Immature natural killer cell (primary cell): ENCODE measurements around the gene CKM. TPM values are rescaled to one million over a fixed set of nuclear protein-coding genes. Genes with fewer than 3 reads are reported as not detected.

Experiments
- DNase-seq, 3 donors: peaks; one replicate each; pipeline ENCODE4 v3.0.0; 2022; ENCODE audit warnings: mixed read lengths in 1 of 3
- H3K27ac Mint-ChIP-seq, 6 donors: one replicate each; pipeline ENCODE4 v1.8.0; 2020; ENCODE audit warnings: mixed read lengths in 6 of 6, mild to moderate bottlenecking in 5 of 6, inconsistent platforms in 4 of 6, moderate library complexity in 3 of 6
- H3K27me3 Mint-ChIP-seq, 3 donors: one replicate each; pipeline ENCODE4 v1.8.0; 2020 to 2021; ENCODE audit warnings: low read depth in 3 of 3, mild to moderate bottlenecking in 3 of 3, mixed read lengths in 3 of 3, moderate library complexity in 3 of 3, inconsistent platforms in 1 of 3
- H3K36me3 Mint-ChIP-seq, 3 donors: one replicate each; pipeline ENCODE4 v1.8.0; 2020; ENCODE audit warnings: mixed read lengths in 3 of 3, inconsistent platforms in 2 of 3, mild to moderate bottlenecking in 2 of 3
- H3K4me1 Mint-ChIP-seq, 2 donors: one replicate each; pipeline ENCODE4 v1.8.0; 2020; ENCODE audit warnings: inconsistent platforms in 2 of 2, mild to moderate bottlenecking in 2 of 2, mixed read lengths in 2 of 2, moderate library complexity in 1 of 2
- H3K4me3 Mint-ChIP-seq, 5 donors: one replicate each; pipeline ENCODE4 v1.8.0; 2020; ENCODE audit warnings: mild to moderate bottlenecking in 5 of 5, mixed read lengths in 5 of 5, inconsistent platforms in 3 of 5, moderate library complexity in 3 of 5
- H3K9me3 Mint-ChIP-seq, 6 donors: one replicate each; pipeline ENCODE4 v1.8.0; 2020; ENCODE audit warnings: mild to moderate bottlenecking in 6 of 6, mixed read lengths in 6 of 6, inconsistent platforms in 4 of 6, moderate library complexity in 3 of 6
- polyA plus RNA-seq, 3 donors: library from polyadenylated mRNA; unstranded; fragments of 300-500 nt; fragmentation: Illumina TruSeq; gene quantifications; one replicate each; pipeline ENCODE4 v1.2.3, GENCODE V29; 2021

Gene CKM
- not detected for polyA plus RNA-seq

DNA sequence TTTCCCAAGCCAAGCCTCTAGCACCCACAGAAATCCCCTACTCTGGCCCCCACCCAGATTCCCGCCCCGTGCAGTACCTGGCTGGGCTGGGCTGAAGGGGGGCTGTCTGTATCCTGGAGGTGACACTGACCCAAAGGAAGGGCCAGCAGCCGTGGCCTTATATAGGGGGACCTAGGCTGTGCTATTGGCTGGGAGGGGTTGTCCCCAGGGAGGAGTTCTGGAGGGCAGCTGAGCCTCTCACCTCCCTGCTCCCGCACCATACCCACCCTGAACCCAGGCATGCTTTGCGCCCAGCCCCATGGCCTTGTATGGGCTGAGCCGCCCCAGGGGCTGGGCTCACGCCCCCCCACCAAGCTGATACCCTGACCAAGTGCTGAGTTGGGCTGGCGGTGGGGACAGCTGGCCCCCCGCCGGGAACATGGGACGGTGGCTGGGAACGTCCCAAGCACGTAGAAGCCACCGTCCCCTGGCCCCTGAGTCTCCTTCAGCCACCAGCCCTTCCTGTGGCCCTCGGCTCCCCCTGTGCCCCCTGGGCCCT, at the start of gene CKM:
Gene CKM (minus strand): TSS at position 132 of the 538 bp plus-strand sequence. CDS start 3,162 bp downstream, outside the sequence.
- Mint-ChIP-seq H3K4me3 (no peak within 1 kb of the TSS), H3K36me3 (no peaks in the 10 kb centered on the region), H3K27me3 (peaks cover 4 to 9% (median 4%) of the 10 kb centered on the region in 3 donors), H3K4me1 (no peaks in the 10 kb centered on the region), H3K27ac (no peak within 1 kb of the TSS), H3K9me3 (no peaks in the 10 kb centered on the region)
- DNase-seq = no peak

DNA sequence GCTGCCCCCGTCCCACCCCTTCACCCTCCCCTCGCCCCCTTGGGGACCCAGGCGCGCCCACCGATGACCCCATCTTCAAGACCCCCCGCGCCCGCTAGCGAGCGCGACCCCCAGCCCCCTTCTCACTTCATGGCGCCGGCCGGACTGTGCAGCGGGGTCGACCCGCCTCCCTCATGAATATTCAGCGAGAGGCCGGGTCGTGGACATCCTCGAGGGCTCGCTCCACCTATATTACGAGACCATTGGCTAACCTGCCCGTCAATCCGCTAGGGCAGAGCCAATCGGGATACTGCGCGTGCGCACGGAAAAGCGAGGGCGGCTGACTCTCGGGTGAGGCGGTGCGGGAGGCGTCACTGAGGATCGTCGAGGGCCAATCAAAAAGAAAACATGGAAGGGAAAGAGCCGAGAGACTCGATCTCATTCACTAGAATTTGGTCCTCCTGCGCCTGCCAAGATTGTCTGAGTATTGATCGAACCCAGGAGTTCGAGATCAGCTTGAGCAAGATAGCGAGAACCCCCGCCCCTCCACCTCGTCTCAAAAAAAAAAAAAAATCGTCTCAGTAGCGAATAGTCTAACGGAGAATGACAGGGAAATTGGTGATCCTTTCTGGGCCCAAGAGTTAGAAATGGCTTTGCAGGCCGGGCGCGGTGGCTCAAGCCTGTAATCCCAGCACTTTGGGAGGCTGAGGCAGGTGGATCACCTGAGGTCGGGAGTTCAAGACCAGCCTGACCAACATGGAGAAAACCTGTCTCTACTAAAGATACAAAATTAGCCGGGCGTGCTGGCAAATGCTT, 47.9 kb upstream of the CKM start, which contains the start of gene ERCC2:
Gene ERCC2 (minus strand): TSS at position 164 of the 795 bp plus-strand sequence. CDS start 33 bp downstream, at position 131.
- Mint-ChIP-seq H3K36me3 (no peaks in the 10 kb centered on the region), H3K27me3 (peaks cover 1 to 7% (median 4%) of the 10 kb centered on the region in 3 donors), H3K9me3 (no peaks in the 10 kb centered on the region), H3K4me3 (peak within 1 kb of the TSS; percentile 93 to 98 (median 94)), H3K27ac (peak within 1 kb of the TSS; percentile 90 to 98 (median 98)), H3K4me1 (peaks cover 11 to 18% of the 10 kb centered on the region in 2 donors)
- DNase-seq = peak; percentile 100

DNA sequence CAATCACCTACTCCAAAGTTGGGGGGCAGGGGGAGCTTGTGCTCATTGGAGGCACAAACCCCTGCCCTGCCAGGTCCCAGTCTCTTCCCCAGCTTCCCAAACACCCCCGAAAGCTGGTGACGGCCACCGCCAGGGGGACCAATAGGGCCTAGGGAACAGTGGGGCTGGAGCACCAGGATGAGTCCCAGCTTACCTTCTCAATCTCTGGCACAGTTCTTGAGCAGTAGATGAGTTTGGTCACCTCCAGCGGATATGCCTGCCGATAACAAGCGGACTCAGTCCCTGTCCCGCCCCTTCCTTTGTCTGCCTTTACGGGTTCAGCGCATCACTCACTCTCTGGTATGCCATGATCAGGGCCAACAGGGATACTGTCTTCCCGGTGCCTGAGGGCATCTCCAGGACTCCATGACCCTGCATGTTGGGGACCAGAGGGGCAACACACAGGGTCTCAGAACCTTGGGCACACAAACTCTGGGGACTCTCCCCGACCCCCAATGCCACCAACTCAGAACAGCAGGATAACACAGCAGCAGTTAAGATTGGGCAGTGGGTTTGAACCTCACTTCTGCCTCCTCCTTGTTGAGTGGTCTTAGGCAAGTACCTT, 46.2 kb upstream of the CKM start:
- Mint-ChIP-seq H3K27me3 (peaks cover 1 to 7% (median 2%) of the 10 kb centered on the region in 3 donors), H3K27ac (peak overlapping the region in 2 of 6 donors; percentile 15 to 21), H3K9me3 (no peaks in the 10 kb centered on the region), H3K4me3 (peak overlapping the region; percentile 34 to 70 (median 60)), H3K36me3 (no peaks in the 10 kb centered on the region), H3K4me1 (peaks cover 11 to 18% of the 10 kb centered on the region in 2 donors)
- no peak for DNase-seq

DNA sequence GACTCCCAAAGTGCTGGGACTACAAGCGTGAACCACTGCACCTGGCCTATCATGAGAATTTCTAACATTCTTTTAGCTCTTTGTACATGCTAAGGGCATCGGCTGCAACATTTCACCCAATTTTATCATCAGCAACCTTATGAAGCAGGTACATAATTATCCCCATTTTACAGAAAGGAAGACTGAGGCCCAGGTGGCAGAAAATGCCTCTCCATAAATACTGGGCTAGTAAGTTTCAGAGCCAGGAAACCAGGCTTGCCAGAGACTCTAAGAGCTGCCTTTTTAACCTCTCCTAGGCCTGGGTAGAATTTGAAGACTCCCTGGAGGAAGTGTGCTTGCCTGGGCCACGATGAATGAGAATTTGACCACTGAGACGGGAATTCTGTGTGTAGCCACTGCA, 45.5 kb upstream of the CKM start:
- H3K4me3 Mint-ChIP-seq = peak overlapping the region in 3 of 5 donors; percentile 30 to 46 (median 44)
- no peaks in the 10 kb centered on the region for H3K36me3 Mint-ChIP-seq
- H3K27me3 Mint-ChIP-seq = peaks cover 1 to 7% (median 2%) of the 10 kb centered on the region in 3 donors
- H3K9me3 Mint-ChIP-seq = no peaks in the 10 kb centered on the region
- DNase-seq = no peak
- H3K27ac Mint-ChIP-seq = peak overlapping the region in 1 of 6 donors; percentile 19
- H3K4me1 Mint-ChIP-seq = peaks cover 11 to 18% of the 10 kb centered on the region in 2 donors

DNA sequence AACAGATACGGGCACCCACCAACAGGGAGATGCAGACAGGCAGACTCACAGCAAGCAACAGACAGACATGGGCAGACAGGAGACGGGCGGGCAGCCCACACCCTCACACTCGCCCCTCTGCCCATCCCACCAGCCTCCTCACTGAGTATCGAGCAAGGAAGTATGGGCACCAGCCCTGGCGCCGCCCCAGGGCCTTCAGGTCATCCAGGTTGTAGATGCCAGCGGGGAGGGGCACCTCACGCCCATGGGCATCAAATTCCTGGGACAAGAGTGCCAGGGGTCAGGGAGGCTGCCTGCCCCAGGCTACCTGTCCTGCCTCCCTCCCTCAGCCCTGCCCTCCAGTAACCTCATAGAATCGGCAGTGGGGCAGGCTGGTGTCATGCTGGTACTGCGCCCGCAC, 42.0 kb upstream of the CKM start:
- H3K4me1 Mint-ChIP-seq = peaks cover 3 to 11% of the 10 kb centered on the region in 2 donors
- DNase-seq = no peak
- H3K36me3 Mint-ChIP-seq = peaks cover 0 to 11% (median 4%) of the 10 kb centered on the region in 3 donors

DNA sequence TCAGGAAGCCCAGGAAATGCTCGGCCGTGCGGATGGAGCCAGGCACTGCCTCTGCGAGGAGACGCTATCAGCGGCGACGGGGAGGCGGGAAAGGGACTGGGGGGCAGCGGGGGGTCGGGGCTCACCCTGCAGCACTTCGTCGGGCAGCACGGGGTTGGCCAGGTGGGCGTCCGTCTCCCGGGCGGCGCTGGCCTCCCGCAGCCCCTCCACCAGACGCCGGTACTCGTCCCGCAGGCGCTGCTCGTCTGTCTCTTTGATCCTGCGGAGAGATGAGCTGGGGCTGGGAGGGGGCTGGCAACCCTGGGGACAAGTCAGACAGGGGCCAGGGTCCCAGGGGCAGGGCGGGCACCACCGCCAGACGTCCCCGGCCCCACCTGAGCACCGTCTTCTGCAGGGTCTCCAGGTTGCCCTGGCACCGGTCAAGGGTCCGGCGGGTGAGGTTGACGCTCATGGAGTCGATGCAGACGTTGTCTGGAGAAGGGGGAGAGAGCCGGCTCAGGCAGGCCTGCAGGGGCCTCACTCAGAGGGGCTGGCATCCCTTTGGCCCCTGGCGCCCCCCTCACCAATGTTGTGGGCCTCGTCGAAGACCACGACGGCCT, 41.3 kb upstream of the CKM start:
- no peaks in the 10 kb centered on the region for H3K27me3 Mint-ChIP-seq
- no peaks in the 10 kb centered on the region for H3K9me3 Mint-ChIP-seq
- no peak overlapping the region for H3K4me3 Mint-ChIP-seq
- peaks cover 3 to 8% of the 10 kb centered on the region in 2 donors for H3K4me1 Mint-ChIP-seq
- H3K36me3 Mint-ChIP-seq = peaks cover 1 to 14% (median 5%) of the 10 kb centered on the region in 3 donors
- DNase-seq = no peak
- no peak overlapping the region for H3K27ac Mint-ChIP-seq

More for the DNA sequence above, 42.0 kb upstream of the CKM start:
- Mint-ChIP-seq H3K27me3 (no peaks in the 10 kb centered on the region), H3K4me3 (no peak overlapping the region), H3K9me3 (no peaks in the 10 kb centered on the region), H3K27ac (no peak overlapping the region)

DNA sequence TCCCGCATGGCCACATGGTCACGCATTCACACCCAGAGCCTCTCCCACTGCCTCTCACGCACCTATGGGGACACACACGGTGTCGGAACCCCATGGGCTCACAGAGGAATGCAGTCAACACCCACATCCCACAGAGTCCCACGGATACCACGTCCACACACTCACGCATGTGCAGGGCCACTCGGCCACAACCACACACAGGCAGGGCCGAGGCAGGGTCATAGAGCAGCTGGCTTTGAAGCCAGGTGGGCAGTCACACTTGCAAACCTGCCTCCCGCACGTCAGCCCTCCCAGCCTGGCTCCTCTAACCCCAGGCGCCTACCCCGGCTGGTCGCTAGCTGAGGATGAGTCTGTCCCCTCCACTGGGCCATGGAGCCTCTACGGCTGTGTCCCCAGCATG, 39.6 kb upstream of the CKM start:
- H3K9me3 Mint-ChIP-seq = no peaks in the 10 kb centered on the region
- peaks cover 6 to 25% (median 17%) of the 10 kb centered on the region in 3 donors for H3K36me3 Mint-ChIP-seq
- H3K4me3 Mint-ChIP-seq = no peak overlapping the region
- H3K4me1 Mint-ChIP-seq = no peaks in the 10 kb centered on the region
- no peak overlapping the region for H3K27ac Mint-ChIP-seq
- no peaks in the 10 kb centered on the region for H3K27me3 Mint-ChIP-seq
- DNase-seq = no peak

DNA sequence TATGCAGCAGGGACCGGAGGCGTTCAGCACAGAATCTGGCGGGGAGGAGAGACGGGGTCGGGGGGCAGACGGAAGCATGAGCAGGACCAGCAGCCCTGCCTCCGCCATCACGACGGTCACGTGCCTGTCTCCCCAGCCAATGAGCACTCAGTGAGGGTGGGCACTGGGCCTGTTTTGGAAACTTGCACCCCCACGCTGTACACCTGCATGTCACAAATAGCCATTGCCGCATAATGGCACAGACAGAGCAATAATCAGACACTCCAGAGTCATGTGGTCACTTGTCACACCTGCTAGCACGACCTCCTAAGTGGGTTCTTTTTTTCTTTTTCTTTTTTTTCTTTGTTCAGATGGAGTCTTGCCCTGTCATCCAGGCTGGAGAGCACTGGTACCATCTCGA, 38.9 kb upstream of the CKM start:
- no peak overlapping the region for H3K27ac Mint-ChIP-seq
- H3K27me3 Mint-ChIP-seq = no peaks in the 10 kb centered on the region
- H3K36me3 Mint-ChIP-seq = peaks cover 6 to 25% (median 17%) of the 10 kb centered on the region in 3 donors
- no peak for DNase-seq
- H3K4me1 Mint-ChIP-seq = no peaks in the 10 kb centered on the region
- H3K4me3 Mint-ChIP-seq = no peak overlapping the region
- H3K9me3 Mint-ChIP-seq = no peaks in the 10 kb centered on the region

DNA sequence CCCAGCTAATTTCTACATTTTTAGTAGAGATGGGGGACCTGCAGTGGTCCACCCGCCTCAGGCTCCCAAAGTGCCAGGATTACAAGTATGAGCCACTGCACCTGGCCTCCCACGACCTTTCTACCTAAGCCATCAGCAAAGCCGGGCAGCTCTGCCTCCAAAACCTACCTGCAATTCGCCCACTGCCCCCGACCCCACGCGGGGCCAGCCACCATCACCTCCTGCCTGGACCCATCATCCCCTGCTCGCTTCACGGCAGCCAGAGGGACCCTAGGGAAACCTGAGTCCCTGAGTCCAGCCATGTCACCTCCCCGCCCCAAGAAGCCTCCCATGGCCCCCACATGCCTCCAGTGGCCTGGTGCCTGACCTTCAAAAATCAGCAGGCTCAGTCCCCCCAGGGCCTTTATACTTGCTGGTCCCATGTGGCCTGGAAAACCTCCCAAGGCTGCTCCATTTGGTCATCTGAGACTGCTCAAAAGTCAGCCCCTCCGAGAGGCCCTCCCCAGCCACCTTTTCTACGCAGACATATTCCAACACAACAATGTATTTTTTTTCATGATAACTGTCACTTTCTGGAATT, 35.6 kb upstream of the CKM start:
- Mint-ChIP-seq H3K9me3 (no peaks in the 10 kb centered on the region), H3K36me3 (peaks cover 6 to 33% (median 21%) of the 10 kb centered on the region in 3 donors), H3K4me3 (no peak overlapping the region), H3K27me3 (no peaks in the 10 kb centered on the region), H3K27ac (no peak overlapping the region), H3K4me1 (peaks cover 0 to 2% of the 10 kb centered on the region in 2 donors)
- DNase-seq = no peak

DNA sequence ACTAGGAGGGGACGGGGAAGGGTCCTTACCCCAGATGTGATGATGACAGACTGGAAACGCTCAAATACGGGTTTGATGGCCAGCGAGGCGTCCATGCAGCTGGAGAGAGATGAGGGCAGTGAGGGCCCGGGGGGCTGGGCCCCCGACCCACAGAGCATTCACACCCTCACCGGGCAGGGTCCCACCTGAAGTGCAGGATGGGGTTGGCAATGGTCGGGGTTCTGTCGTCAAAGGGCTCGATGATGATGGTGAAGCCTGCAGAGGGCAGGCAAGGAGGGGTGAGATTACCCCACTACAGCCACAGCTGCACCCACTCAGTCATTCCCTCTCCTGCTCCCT, 34.7 kb upstream of the CKM start:
- no peak overlapping the region for H3K4me3 Mint-ChIP-seq
- H3K4me1 Mint-ChIP-seq = peaks cover 0 to 2% of the 10 kb centered on the region in 2 donors
- peaks cover 6 to 35% (median 22%) of the 10 kb centered on the region in 3 donors for H3K36me3 Mint-ChIP-seq
- no peak for DNase-seq
- peak overlapping the region in 1 of 6 donors; percentile 31 for H3K27ac Mint-ChIP-seq
- no peaks in the 10 kb centered on the region for H3K27me3 Mint-ChIP-seq
- no peaks in the 10 kb centered on the region for H3K9me3 Mint-ChIP-seq

DNA sequence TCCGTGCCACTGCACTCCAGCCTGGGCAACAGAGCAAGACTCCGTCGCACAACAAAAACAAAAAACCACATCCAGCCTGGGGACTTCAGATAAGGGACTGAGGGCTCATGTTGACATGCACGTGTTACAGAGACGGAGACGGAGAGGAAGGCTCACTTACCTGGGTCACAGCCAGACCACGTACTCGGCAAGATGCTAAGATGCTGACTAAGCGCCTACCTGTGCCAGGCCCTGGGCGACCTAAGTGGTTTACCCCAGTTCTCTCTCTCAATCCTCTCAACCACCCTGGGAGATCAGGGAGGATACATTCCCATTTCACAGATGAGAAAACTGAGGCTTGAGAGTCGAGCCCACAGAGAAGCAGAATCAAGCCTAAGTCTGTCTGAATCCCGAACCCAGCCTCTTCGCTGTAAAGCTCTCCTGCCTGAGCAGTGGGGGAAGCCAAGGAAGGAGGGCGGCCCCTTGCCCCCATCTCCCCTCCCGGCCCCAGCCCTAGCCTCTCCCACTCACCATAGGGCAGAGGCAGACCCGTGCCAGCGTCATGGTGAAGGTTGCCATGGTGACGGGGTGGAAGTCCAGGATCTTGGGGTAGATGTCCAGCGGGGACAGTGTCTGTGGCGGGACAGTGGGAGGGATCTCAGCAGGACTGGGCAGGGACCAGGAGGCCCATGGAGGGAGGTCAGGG, 34.2 kb upstream of the CKM start:
- H3K4me3 Mint-ChIP-seq = no peak overlapping the region
- no peaks in the 10 kb centered on the region for H3K9me3 Mint-ChIP-seq
- peak overlapping the region in 1 of 6 donors; percentile 31 for H3K27ac Mint-ChIP-seq
- no peaks in the 10 kb centered on the region for H3K27me3 Mint-ChIP-seq
- no peak for DNase-seq
- peaks cover 6 to 32% (median 19%) of the 10 kb centered on the region in 3 donors for H3K36me3 Mint-ChIP-seq
- peaks cover 0 to 2% of the 10 kb centered on the region in 2 donors for H3K4me1 Mint-ChIP-seq

DNA sequence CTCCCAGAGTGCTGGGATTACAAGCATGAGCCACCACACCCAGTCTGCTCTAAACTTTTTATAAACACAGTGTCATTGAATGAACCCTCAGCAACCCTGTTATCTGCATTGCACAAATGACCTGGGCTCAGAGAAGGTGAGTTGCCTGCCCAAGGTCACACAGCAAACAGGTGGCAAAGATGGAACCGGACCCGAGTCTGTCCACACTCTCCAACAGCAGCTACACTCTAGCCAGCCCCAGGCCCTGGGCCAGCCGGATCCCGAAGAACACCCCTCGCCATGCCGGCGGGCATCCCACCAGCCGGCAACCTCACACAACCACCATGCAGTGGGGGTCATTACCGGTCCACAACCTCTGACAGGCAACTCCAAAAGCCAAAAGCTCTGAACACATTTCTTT, 33.2 kb upstream of the CKM start:
- Mint-ChIP-seq H3K27me3 (no peaks in the 10 kb centered on the region), H3K27ac (no peak overlapping the region), H3K36me3 (peaks cover 6 to 24% (median 19%) of the 10 kb centered on the region in 3 donors), H3K4me1 (peaks cover 0 to 2% of the 10 kb centered on the region in 2 donors), H3K4me3 (no peak overlapping the region), H3K9me3 (no peaks in the 10 kb centered on the region)
- DNase-seq = no peak

DNA sequence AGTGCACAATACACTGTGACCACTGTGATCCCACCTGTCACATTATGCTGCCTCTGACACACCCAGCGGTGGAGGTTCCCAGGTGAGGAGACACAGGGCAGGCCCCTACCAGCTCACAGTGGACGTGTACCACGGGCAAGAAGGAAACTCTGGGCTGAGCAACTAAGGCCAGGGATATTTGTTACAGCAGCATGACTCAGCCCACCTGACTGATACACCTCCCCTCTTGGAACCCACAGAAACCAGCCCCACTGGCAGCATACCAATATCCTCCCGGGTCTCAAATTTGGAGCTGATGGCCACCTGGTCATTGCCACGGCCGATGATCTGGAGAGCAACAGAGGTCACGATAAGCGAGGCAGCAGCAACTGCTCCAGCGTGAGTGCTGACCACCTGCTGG, 32.7 kb upstream of the CKM start:
- no peak overlapping the region for H3K27ac Mint-ChIP-seq
- no peak for DNase-seq
- H3K4me1 Mint-ChIP-seq = peaks cover 0 to 2% of the 10 kb centered on the region in 2 donors
- no peaks in the 10 kb centered on the region for H3K27me3 Mint-ChIP-seq
- H3K9me3 Mint-ChIP-seq = no peaks in the 10 kb centered on the region
- no peak overlapping the region for H3K4me3 Mint-ChIP-seq
- H3K36me3 Mint-ChIP-seq = peaks cover 6 to 24% (median 22%) of the 10 kb centered on the region in 3 donors
